GM11168 (cell line): Measurements from ENCODE around the gene IKZF3.

Experiments
- in situ Hi-C: fragments of 300-500 bp; cut with MboI; formaldehyde crosslinking; loops from one replicate; pipeline ENCODE4 v1.12.0; 2022; ENCODE audit warnings: low sequenced_read_pairs; ENCODE audit not compliant: unreplicated experiment

IKZF3 gene

DNA sequence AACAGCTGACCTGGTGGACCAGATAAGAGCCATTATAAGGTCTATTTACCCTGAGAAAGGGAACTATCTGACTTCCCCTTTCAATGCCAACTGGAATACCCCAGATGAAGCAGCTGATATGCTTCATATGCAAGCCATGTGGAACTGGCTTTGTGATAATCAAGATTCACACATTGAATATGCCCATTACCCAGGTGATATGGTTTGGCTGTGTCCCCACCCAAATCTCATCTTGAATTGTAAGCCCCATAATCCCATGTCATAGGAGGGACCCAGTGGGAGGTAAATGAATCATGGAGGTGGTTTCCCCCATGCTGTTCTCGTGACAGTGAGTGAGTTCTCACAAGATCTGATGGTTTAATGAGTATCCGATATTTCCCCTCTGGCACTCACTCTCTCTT is 42.1 kb downstream of the IKZF3 start:
- in situ Hi-C loops: no loop called here

DNA sequence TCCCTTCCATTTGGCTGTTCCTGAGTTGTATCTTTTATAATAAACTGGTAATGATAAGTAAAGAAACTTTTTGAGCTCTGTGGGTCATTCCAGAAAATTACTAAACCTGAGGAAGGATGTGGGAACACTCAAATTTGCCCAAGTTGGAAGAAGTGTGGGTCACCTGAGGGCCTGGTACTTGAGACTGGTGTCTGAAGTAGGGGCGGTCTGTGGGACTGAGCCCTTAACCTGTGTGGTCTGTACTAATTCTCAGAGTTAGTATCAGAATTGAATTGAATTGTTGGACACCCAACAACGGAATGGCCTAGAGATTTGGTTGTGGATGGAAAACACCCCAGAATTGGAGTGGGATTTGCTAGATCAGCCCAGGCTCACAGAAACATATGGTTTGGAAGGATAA is 43.1 kb downstream of the IKZF3 start:
- in situ Hi-C loops: no loop called here

DNA sequence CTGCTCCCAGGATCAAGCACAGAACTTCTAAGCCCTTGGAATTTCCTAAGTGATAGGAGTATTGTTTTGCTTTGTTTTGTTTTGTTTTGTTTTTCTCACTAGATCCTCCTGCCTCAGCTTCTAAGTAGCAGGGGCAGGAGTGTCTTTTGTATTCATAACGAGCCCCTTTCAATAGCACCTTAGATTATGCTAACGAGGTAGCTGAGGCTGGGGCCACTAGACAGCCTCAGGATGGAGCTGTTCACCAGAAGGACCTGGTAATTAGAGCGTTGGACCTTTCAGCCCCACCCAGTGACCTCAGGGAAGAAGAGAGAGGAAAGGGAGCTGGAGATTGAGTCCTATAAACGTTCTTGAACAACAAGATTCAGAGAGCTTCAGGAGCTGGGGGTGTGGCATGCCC is 43.6 kb downstream of the IKZF3 start:
- in situ Hi-C loops: no loop called here

DNA sequence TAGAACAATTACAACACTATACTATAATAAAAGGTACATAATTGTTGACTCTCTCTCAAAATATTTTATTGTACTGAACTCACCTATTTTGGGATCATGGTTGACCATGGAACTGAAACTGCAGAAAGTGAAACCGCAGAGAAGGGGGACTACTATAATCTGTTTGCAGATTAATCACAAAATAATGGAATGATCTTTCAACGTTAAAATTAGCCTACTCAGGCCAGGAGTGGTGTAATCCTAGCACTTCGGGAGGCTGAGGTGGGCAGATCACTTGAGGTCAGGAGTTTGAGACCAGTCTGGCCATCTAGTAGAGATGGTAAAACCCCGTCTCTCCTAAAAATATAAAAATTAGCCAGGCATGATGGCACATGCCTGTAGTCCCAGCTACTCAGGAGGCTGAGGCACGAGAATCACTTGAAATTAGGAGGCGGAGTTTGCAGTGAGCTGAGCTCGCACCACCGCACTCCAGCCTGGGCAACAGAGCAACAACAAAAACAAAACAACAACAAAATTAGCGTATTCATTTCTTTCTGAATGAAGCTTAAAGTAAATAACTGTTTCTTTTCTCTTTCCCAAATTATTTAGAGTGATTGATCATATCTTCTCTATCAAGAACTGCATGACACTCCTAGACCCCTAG is 45.6 kb downstream of the IKZF3 start:
- in situ Hi-C loops: no loop called here

DNA sequence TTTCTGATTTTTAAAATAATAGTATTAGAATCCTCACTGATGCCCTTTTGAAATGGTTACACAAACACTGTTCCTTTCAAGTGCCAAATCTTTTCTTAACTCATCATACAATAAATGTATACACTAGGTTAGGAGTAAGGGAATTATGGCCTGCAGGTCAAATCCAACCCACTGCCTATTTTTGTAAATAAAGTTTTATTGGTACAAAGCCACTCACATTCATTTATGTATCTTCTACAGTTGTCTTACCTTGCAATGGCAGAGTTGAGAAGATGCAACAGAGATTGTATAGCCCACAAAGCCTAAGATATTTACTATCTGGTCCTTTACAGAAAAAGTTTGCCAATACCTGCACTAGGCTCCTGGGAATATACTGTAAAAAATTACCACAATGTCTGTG is 47.8 kb downstream of the IKZF3 start:
- in situ Hi-C loops: no loop called here

DNA sequence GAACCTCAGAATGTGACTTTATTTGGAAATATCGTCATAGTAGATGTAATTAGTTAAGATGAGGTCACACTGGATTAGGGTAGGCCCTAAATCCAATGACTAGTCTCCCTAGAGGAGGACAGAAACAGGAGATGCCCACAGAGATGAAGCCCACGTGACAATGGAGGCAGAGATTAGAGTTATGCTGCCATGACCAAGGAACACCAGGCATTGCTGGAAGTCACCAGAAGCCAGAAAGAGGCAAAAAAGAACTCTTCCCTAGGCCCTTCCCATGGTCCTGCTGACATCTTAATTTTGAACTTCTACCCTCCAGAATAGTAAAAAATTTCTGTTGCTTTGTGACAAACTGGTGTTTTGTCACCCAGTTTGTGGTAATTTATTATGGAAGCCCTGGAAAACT is 49.6 kb downstream of the IKZF3 start:
- in situ Hi-C loops: no loop called here

DNA sequence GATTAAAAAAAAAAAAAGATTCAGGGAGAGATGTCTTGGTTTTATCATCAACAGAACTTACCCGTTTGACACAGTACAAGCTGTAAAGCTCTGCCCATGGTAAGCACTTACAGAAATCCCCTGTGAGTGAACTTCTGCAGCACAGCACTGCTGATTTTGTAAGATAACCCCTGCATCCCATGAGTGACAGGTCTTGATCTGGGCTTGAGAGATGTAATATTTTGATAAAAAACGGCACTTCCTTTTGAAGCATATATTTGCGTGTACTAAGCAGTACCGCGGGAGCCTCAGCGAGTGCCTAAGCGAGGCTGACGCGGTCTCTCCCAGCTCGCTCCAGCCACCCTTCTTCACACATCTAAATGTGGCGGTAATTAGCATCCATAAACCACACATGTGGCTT is 50.5 kb downstream of the IKZF3 start:
- in situ Hi-C loops: no loop called here

DNA sequence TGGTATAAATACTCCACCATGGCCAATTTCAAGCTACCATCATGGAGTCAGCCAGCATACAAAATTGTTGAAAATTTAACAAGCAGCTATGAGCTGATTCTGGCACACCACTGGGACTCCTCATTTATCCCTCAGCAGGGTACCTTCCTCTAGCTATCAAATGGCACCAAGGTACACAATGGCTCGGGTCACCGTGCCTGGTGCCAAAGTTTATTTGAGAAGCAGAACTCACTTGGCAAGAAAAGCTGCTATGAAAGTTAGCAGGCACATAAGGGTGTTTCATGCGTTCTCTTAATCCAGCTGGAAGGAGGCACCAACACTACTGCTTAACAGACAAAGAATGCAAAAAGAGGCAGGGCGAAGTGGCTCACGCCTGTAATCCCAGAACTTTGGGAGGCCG is 51.6 kb downstream of the IKZF3 start:
- in situ Hi-C loops: no loop called here

DNA sequence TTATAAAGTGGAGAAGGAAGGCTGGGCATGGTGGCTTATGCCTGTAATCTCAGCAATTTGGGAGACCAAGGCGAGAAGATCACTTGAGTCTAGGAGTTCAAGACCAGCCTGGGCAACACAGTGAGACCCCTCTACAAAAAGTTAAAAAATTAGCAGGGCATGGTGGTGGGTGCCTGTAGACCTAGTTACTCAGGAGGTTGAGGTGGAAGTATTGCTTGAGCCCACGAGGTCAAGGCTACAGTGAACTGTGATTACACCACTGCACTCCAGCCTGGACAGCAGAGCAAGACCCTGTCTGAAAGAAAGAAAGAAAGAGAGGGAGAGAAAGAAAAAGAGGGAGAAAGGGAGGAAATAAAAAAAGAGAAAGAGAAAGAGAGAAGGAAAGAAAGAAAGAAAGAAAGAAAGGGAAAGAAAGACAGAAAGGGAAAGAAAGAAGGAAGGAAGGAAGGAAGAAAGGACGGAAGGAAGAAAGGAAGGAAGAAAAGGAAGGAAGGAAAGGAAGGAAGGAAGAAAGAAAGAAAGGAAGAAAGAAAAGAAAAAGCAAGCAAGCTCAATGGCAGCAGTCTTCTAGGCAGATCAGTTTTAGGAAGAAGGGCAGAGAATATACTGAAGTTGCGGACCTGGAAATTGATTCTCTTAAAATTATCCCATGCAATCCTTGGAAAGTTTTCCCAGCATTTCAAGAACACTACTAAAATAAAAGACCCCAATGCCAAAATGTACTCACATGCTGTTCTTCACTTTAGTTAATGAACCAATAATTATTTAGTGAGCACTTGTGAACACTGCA is 53.0 kb downstream of the IKZF3 start:
- in situ Hi-C loops: no loop called here

DNA sequence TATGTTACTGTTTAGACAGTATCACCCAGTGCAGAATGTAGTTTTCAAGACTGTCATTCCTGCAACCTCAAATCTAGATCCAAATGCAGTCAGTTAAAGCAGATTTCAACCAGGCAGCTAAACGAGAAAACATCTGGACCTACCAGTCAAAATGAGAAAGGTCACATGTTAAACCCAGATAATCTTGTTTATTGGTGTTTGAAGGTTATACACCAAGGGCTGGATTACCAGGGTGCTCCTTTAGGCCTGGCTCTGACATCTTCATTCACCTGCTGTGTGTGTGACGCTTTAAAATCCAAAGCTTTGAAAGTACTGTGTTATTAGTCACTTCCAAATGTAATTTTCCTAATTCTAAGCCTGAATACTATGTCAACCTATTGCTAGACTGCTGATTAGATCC is 54.9 kb downstream of the IKZF3 start:
- in situ Hi-C loops: no loop called here

DNA sequence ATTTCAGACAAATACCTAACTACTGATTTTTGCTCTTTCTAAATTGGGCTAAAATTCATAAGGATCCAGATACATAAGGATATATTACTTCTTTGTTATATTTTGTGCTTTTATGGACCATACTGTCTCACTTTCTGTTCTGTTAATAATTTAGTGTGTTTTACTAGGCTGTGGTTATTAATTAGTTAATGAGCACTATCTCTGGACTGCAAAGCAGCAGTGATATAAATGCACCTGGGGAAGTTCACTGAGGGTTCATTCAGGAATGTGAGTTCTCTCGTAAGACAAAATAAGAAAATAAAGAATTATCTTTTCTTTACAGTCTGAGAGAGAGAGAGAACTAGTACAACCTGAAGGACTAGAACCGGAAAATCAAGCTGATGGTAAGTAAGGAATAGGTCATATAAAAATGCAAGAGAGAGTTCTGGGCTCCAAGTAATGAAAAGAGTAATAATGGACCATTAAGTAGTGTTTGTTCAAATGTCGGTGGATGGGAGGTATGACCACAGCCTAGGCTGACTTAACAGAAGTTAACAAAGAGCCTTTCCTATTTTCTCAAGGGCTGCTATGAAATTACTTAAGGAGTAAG is 55.6 kb downstream of the IKZF3 start:
- in situ Hi-C loops: no loop called here

DNA sequence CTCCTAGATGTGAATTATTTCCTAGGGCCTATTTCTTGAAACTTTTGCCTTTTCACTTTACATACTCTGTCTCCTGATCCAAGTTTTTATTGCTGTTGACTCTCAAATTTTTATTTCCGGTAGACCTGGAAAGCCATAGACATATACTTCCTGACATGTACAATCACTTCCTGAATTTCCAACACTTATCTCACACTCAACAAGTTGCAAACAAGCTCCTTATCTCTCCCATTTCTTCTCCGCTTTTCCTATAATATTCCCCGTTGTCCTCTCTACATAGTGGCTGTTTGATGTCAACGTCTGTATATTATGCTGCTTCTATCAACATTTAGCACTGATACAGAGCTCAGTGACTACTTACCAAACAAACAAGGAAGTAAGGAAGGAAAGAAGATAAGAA is 59.3 kb downstream of the IKZF3 start:
- in situ Hi-C loops: no loop called here

DNA sequence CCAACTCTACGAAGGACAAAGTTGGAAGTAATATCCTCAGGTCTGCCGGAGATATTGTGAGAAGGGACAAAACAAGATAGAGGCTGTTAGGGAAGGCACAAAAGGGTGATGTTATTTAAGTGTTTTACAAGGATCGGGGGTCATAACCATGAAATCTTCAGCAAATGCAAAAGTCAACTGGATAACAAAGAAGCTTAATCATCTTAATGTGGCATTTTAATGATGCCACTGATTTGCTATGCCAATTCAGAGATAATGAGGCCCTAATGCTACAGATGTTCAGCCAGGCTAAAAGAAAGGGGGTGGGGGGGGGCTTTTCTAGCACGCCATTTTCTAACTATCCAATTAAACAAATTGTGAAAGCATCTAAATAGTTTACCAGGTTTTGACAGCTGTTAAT is 63.1 kb downstream of the IKZF3 start:
- in situ Hi-C loops: no loop called here

DNA sequence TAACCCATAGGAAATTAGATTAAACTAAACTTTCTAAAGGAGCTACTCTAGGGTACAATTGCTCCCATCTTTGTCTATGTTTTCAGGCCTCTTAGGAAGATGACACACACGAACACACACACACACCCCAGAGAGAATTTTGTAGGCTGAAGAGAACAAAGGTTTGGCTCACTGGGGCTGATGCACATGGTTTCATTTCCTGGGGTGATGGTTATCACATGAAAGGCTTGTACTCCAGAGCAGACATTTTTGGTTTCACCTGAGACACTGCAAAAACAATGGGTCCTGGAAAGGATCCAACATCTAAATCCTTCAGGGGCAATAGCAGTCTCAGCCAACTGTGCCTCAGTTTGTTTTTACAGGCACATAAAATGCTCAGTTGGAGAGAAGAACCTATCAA is 63.6 kb downstream of the IKZF3 start:
- in situ Hi-C loops: no loop called here

DNA sequence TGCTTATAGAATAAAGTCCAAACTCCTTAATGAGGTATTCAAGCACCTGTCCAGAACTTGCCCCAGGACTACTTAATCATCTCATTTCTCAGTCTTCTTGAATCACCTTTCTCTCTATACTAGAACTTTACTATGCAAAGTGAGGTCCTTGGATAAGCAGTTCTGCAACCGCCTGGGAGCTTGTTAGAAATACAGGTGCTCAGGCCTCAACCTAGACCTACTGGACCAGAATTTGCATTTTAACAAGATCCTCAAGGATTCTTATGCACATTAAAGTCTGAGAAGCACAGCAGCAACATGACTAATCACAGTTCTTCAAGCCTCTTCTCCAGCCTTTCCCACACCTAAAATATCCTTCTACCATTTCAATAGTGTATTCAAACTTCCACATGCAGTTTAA is 64.7 kb downstream of the IKZF3 start:
- in situ Hi-C loops: no loop called here

DNA sequence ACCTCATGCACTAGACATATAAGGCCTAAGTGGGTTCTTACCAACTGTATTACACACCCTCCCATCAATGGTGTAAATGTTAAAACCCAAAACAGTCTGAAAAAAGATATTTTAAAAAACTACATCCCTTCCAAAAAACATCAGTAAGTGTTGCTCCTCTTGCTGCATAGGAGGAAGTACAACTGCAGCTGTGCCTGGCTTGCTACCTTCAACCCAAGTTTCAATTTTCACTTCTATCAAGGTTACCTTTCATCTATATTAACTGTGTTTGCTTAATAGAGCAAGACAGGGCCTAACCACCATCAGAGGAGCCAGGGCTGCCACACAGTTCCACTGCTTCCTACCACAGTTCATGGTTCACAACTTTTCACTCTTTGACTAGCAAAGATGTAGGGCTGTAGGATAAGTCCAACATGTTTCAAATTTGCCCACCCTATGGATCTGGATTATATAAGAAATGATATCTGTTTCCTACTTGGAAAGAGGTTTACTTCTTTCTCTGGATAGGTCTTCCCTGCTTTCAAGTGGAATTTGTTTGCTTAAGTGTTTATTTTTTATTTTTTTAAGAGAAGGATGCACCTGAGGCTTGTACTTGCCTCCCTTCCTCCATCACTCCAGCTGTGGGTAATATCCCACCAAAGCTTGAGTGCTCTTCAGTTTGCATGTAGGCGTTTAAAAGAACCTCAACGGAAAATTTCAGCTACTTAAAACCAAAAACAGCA is 69.7 kb downstream of the IKZF3 start:
- in situ Hi-C loops: no loop called here

DNA sequence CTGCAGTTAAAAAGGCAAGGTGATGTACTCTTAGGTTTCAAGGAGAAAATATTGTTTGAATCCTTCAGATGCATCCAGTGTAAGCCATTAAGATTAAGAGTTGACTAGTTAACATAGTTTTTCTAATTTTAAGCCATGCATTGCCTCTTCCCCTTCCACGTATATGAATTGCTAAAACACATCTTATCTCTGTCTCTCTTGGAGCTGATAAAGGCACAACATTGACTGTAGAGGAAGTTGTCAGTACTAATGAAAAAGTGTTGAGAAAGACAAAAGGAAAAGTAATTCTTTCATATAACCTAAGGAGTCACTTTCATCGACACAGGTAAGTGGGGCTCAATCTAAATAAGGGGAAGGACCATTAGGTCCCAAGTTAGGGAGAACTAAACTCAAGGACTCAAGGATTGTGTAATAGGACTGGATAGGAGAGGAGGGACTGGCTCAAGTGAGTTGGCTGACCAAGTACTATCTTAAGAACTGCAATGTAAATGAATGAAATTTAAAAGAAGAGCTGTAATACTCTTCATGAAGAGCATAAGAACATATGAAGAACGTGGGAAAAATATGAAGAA is 70.7 kb downstream of the IKZF3 start:
- in situ Hi-C loops: no loop called here

DNA sequence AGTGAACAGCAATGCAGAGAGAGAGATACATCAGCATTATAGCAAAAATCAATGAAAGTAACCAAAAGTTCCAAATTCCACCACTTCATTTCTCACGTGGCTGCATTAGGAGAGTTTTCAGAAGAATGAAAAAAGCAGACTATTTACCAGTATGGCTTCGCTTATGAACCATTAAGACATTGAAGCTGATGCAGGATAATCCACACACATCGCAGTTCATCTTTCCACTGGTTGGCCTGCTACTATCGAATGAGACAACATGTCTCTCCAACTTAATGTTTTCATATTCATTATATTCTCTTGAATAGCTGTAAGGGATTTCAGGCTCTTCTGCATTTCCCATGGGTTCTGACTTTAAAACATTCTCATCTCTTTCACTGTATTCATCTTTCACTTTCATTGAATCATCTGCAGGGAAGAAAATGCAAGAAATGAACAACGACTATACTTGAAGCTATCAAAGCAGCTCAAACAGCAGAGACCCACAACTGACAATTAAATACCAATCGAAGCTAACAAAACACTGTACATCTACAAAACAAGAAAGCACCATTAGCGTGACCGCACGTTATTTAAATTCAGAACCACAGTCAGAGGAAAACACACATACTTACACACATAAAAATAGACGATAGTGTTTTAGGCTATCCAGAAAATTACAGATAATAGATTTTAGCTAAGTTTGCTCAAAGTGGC is 71.4 kb downstream of the IKZF3 start:
- in situ Hi-C loops: no loop called here

DNA sequence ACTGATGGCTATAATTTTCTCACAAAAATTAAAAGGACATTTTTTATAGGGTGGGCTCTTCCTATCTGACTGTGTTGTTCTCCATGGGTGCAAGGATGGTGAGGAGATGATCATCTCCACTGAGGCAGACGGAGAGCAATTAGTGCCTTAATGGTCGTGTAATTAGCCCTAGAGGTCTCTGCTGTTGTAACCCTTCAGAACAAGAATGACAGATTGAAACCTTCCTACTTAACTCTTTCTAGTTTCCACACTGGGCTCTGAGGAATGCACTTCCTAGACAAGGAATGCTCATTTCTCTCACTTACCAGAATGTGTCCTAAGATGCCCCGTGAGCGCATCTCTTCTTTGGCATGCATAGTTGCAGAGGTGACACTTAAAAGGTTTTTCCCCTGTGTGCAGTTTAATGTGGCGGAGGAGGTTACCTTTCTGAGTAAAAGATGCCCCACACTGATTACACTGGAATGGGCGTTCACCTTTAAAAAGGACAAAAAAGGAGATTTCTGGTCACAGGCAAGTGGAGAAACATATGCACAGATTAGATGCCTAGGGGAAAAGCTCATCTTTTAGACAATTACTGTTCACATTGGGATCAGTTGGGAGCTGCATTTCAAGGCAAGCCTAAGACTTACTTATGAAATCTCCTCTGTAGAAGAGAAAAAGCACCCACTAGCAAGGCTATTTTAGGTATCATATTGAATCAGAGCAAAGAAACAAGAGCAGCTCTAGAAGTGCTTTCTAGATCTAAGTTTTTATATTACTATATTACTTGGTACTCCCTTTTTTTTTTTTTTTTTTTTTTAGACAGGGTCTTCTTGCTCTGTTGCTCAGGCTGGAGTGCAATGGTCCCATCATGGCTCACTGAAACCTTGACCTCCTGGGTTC is 72.8 kb downstream of the IKZF3 start:
- in situ Hi-C loops: no loop called here
